Vagina (tissue), 2 donors: Measurements from ENCODE around the gene C13orf46. TPM values are rescaled to one million over a fixed set of nuclear protein-coding genes. Genes with fewer than 3 reads are reported as not detected.
"Not testable (repeated sequence)": the region's sequence is repeated elsewhere in the genome, so short reads cannot be mapped to it uniquely, and the experiment has no call there.

ENCODE experiments used
- DNase-seq, 2 donors: peaks; one replicate each; pipeline ENCODE4 v3.0.0-alpha.2; 2017; ENCODE audit errors: extremely low spot score in 2 of 2
- H3K27ac ChIP-seq: fragments of 200-600 bp; sonication (generic); one replicate; pipeline ENCODE4 v1.5.1; 2019
- H3K27me3 ChIP-seq: fragments of 200-600 bp; sonication (generic); one replicate; pipeline ENCODE4 v1.5.1; 2019
- H3K36me3 ChIP-seq, 2 donors: fragments of 200-600 bp; sonication (generic); one replicate each; pipeline ENCODE4 v1.5.1; 2017 to 2019
- H3K4me1 ChIP-seq: fragments of 200-600 bp; sonication (generic); one replicate; pipeline ENCODE4 v1.5.1; 2019
- H3K4me3 ChIP-seq, 2 donors: fragments of 200-600 bp; sonication (generic); 1 replicate in 1 of 2; 2 replicates in 1 of 2; pipeline ENCODE4 v1.5.1; 2016 to 2019
- H3K9me3 ChIP-seq: fragments of 200-600 bp; sonication (generic); one replicate; pipeline ENCODE4 v1.5.1; 2019
- CTCF ChIP-seq, 3 experiments: fragments of 450-650 bp in 2 of 3; fragments of 200-600 bp in 1 of 3; sonication (generic) in 1 of 3; IDR thresholded peaks; one replicate each; pipeline ENCODE4 v1.5.1; 2017 to 2019; ENCODE audit warnings: antibody characterized with exemption in 3 of 3, mild to moderate bottlenecking in 2 of 3, moderate library complexity in 2 of 3
- POLR2A ChIP-seq, 2 donors: fragments of 450-650 bp; IDR thresholded peaks; one replicate each; pipeline ENCODE4 v1.6.1; 2017; ENCODE audit warnings: antibody characterized with exemption in 2 of 2, mild to moderate bottlenecking in 2 of 2, moderate library complexity in 2 of 2
- POLR2AphosphoS5 ChIP-seq, 2 donors: sonication (generic); formaldehyde crosslinking; IDR thresholded peaks; one replicate each; pipeline ENCODE4 v1.9.0; 2017; ENCODE audit warnings: antibody characterized with exemption in 2 of 2, mild to moderate bottlenecking in 2 of 2, low read depth in 1 of 2; ENCODE audit not compliant: insufficient read depth in 1 of 2
- intact Hi-C: fragments of 100-400 bp; cut with DNase I; formaldehyde crosslinking; loops from one replicate; pipeline ENCODE4 v1.15.1; 2023
- total RNA-seq: library from RNA; depleted of rRNA; stranded (reverse); fragments of >200 nt; gene quantifications from one replicate; pipeline ENCODE4 v1.2.3, GENCODE V29; 2016

C13orf46 gene
- total RNA-seq, 1 donor from 2014 or later: not detected

- no peak overlapping the region for H3K27ac ChIP-seq
- peak in 1 of 2 donors; percentile 28 for DNase-seq
- intact Hi-C loops: no loop called here
These were observed 58.7 kb downstream of the C13orf46 start for GRCh38 chr13:113915012-113915763.

GRCh38 chr13:113914333-113915011 lies 59.4 kb downstream of the C13orf46 start:
- intact Hi-C loops: no loop called here

More at GRCh38 chr13:113915012-113915763, 58.7 kb downstream of the C13orf46 start:
- Histone ChIP-seq H3K27me3 (no peaks in the 10 kb centered on the region), H3K4me3 (no peak overlapping the region), H3K36me3 (no peaks in the 10 kb centered on the region), H3K4me1 (peaks cover 8% of the 10 kb centered on the region), H3K9me3 (no peaks in the 10 kb centered on the region)
- TF ChIP-seq CTCF (IDR thresholded peaks at IDR 0.05) (no peak), POLR2A (IDR thresholded peaks at IDR 0.05) (no peak), POLR2AphosphoS5 (IDR thresholded peaks at IDR 0.05; ENCODE audit: insufficient read depth in 1 of 2, low read depth in 1 of 2) (no peak)

GRCh38 chr13:113913838-113914237 lies 60.0 kb downstream of the C13orf46 start:
- H3K27ac ChIP-seq, H3K36me3 ChIP-seq, H3K4me3 ChIP-seq, intact Hi-C loops, H3K9me3 ChIP-seq, H3K27me3 ChIP-seq, DNase-seq: not testable (repeated sequence)
- peaks cover 11% of the 10 kb centered on the region for H3K4me1 ChIP-seq

More at GRCh38 chr13:113914333-113915011, 59.4 kb downstream of the C13orf46 start:
- TF ChIP-seq POLR2AphosphoS5 (IDR thresholded peaks at IDR 0.05; ENCODE audit: insufficient read depth in 1 of 2, low read depth in 1 of 2) (no peak), POLR2A (IDR thresholded peaks at IDR 0.05) (no peak), CTCF (IDR thresholded peaks at IDR 0.05) (no peak)
- H3K4me3 ChIP-seq: no peak overlapping the region
- H3K4me1 ChIP-seq: peaks cover 8% of the 10 kb centered on the region
- no peaks in the 10 kb centered on the region for H3K36me3 ChIP-seq
- no peaks in the 10 kb centered on the region for H3K9me3 ChIP-seq
- peak in 1 of 2 donors; percentile 89 for DNase-seq
- H3K27me3 ChIP-seq: no peaks in the 10 kb centered on the region
- H3K27ac ChIP-seq: no peak overlapping the region

GRCh38 chr13:113913408-113913807 lies 60.5 kb downstream of the C13orf46 start:
- intact Hi-C loops, H3K27ac ChIP-seq, DNase-seq, H3K36me3 ChIP-seq, H3K4me3 ChIP-seq, H3K27me3 ChIP-seq, H3K9me3 ChIP-seq: not testable (repeated sequence)
- H3K4me1 ChIP-seq: peaks cover 15% of the 10 kb centered on the region

- intact Hi-C loops: no loop called here
- TF ChIP-seq POLR2A (IDR thresholded peaks at IDR 0.05): no peak
- no peak for TF ChIP-seq POLR2AphosphoS5 (IDR thresholded peaks at IDR 0.05; ENCODE audit: insufficient read depth in 1 of 2, low read depth in 1 of 2)
- no peak for TF ChIP-seq CTCF (IDR thresholded peaks at IDR 0.05)
- no peaks in the 10 kb centered on the region for H3K9me3 ChIP-seq
- no peaks in the 10 kb centered on the region for H3K27me3 ChIP-seq
- H3K27ac ChIP-seq: no peak overlapping the region
- no peak overlapping the region for H3K4me3 ChIP-seq
- no peaks in the 10 kb centered on the region for H3K36me3 ChIP-seq
- peaks cover 23% of the 10 kb centered on the region for H3K4me1 ChIP-seq
- DNase-seq: no peak
These were observed 61.3 kb downstream of the C13orf46 start for GRCh38 chr13:113912596-113912995.
